HCEC 1CT (cell line): ENCODE results near the gene MSLN.

Source experiments
- DNase-seq: peaks from one replicate; pipeline ENCODE4 v3.0.0-alpha.2; 2017

The MSLN gene

DNA sequence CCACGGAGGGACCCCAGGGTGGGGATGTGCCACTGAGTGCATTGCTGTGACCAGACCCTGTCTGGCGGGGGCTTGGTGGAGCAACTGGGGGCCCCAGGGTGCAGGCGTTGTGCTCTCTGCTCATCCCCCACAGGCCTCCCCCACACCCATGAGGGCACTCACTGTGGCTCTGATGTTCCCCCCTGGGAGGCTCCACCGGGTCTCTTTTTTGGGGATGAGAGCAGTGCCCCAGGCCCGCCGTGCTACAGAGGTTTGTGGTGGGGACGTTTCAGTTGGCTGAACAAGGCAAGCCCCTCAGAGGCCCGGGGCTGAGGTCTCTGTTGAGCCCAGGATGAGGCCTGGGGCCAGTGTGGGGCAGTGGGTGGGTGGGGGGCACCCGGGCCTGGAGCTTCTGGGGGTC lies 36.8 kb upstream of the MSLN start:
- no peak for DNase-seq

DNA sequence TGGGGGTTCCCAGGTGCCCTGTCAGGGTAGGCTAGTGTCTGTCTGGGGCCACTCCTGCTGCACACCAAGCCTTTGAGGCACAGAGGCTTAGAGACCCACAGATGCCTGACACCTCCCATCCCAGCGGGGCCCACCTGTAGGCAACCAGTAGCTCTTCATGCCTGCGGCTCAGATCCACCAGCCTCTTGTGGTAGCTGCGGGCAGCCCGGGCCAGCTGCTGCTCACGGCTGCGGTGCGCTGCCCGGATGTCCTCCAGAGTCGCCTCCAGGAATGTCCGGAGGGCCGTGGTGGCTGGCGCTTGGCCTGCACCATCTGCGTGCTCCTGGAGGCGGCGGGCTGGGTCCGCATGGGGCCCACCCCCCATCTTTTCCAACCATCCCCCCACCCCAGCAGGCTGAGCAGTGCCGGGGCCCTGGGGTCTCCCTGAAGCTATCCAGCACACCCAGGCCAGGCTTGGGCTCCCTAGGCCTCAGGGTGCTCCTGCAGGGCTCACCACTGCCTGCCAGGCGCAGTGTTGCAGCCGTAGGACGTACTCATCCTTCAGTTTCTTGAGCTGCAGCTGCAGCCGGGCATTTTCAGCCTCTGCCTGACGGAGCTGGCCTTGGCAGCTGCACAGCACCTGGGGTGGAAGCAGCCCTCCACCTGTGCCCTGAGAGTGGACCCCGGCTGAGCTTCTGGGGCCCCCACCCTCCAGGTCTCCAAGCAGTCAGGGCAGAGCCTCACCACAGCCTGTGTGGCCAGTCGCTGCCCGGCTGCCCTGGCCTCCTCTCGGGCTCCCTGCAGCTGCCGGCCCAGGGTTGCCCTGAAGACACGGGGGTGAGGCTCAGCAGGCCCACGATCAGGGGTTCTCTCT lies 36.1 kb upstream of the MSLN start:
- no peak for DNase-seq

DNA sequence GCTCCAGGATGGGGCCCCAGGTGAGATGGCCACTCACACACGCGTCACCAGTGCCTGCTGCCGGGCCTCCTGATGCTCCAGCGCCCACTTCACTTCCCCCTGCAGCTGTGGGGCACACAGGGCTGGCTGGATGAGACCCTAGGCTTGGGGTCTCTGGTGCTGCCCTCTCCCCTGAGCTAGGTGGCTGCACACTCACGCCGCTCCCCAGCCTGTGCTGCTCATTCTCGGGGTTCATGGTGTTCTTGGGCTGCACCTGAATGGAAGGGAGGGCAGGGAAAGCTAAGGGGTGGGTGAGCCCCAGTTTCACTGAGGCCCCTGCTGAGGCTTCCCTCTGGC lies 35.5 kb upstream of the MSLN start:
- no peak for DNase-seq

DNA sequence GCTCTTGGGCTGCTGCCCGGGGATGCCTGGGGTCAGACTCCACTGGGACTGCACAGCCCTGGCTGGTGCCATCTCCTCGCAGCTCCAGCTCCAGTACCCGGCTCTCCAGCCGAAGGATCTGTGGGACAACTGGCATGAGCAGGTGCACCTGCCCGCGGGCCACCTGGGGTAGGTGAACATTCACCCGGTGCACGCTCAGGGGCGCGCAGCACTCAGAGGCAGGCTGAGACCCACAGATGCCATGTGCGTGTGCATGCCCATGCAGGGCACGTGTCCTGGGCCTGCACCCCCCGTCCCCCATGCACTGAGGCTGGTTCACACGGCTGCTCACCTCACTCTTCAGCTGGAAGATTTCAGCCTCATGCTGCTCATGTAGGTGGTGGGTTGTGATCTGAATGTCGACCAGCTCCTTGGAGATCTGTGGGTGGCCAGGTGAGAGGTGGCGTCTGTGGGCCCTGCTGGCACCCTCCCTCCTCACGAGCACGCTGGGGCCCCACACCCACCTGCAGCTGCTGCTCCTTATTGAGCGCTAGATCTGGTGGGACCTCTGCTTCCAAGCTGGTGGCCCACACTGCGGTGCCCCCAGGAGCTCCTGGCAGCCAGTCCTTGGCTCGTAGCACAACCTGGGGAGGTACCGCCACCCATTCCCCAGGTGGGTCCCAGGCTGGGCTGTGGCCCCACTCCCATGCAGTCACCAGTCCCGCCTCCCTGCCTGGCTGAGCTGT lies 34.9 kb upstream of the MSLN start:
- no peak for DNase-seq

DNA sequence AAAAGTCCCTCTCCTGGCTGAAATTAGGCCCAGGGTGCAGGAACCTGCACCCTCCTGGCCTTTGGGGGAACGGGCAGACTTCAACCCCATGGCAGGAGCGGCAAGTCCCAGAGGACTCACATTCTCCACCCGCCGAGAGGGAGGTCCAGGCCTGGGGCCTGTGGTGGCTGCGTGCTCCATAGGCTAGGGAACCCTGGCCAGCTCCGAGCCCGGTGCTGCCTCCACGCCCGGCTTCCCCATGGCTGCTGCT lies 34.4 kb upstream of the MSLN start:
- peak; percentile 21 for DNase-seq

DNA sequence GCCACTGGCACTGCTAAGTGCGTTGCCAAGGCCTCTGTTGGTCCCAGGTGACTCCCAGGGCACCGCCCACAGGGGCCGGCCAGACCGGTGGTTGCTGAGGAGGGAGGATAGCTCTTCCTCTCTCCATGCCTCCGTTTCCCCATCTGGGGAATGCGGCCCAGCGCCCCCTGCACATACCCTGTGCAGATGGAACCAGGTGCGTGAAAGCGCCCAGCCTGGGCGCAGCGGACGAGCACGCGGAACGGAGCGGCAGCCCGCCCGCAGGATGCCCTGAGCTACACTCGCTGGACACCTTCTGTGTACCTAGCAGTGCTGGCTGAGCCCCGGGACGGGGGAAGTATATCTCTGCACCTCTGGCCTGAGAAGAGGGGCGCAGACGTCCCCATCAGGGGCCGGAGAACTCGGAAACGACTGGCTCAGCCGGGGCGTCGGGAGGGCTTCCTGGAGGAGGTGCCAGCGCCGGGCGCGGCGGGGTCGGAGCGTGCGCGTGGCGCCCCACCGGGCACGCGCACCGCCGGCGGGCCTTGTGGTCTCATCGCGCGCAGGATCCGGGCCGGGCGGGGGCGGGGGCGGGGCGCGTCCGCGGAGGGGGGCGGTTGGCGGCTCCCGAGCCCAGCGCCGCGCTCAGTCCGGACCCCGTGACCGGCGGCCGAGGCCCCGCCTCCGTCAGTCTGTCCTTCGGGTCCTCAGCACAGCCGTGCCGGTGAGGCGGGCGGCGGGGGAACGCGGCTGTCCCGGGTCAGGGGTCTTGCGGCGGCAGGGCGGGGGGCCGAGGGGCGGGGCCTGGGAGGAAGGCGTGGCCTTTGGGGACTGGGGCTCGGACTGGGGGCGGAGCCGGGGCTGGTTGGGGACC lies 33.9 kb upstream of the MSLN start, which contains the start of the genes CCDC78 and HAGHL:
Gene CCDC78 (minus strand): TSS at position 6 of the 853 bp plus-strand sequence. CDS start 76 bp downstream, outside the sequence.
Gene HAGHL (plus strand): TSS at position 669 of the 853 bp plus-strand sequence. CDS start 404 bp downstream, outside the sequence.
- peak; percentile 45 for DNase-seq

DNA sequence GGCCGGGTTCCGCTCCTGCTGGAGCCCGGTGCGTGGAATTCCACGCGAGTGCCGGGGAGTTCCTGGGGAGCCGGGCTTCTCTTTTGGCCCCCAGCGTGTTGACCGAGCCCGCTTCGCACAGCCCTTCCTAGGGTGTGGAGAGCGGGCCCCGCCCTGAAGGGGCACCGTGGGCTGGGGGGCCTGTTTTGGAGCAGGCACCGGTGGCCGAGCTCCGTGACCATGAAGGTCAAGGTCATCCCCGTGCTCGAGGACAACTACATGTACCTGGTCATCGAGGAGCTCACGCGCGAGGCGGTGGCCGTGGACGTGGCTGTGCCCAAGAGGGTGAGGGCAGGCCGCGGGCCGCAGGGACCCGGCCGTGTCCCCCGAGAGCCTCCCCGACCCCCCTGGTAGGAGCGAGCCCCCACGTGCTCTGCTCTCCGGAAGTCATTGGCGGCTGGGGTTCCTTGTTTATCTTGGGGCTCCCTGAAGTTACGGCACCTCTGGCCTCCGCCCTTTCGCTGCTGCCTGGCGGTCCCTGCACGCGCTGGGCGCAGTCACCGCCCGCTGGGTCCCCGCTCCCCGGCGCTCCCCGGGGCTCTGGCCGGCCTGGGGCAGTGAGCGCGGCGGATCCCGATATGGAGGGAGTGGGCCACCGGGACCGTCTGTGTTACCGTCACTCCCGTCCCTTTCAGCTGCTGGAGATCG lies 33.1 kb upstream of the MSLN start:
- peak; percentile 42 for DNase-seq

DNA sequence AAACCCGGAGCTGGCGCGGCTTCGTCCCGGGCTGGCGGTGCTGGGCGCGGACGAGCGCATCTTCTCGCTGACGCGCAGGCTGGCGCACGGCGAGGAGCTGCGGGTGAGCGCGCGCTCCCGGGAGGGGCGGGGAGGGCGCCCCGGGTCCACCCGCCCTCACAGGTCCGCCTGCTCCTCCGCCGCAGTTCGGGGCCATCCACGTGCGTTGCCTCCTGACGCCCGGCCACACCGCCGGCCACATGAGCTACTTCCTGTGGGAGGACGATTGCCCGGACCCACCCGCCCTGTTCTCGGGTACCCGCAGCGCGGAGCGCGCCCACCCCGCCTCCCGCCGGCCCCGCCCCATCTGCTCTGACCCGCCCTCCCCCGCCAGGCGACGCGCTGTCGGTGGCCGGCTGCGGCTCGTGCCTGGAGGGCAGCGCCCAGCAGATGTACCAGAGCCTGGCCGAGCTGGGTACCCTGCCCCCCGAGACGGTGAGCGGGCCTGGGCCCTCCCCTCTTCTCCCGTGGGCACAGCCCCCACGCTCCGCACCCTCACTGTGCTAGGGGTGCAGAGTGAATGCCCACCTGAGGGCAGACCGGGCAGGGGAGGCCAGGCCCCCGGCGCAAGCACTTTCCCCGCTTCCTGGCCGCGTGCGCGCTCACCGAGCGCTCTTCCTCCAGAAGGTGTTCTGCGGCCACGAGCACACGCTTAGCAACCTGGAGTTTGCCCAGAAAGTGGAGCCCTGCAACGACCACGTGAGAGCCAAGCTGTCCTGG lies 32.2 kb upstream of the MSLN start:
- peak; percentile 86 for DNase-seq

DNA sequence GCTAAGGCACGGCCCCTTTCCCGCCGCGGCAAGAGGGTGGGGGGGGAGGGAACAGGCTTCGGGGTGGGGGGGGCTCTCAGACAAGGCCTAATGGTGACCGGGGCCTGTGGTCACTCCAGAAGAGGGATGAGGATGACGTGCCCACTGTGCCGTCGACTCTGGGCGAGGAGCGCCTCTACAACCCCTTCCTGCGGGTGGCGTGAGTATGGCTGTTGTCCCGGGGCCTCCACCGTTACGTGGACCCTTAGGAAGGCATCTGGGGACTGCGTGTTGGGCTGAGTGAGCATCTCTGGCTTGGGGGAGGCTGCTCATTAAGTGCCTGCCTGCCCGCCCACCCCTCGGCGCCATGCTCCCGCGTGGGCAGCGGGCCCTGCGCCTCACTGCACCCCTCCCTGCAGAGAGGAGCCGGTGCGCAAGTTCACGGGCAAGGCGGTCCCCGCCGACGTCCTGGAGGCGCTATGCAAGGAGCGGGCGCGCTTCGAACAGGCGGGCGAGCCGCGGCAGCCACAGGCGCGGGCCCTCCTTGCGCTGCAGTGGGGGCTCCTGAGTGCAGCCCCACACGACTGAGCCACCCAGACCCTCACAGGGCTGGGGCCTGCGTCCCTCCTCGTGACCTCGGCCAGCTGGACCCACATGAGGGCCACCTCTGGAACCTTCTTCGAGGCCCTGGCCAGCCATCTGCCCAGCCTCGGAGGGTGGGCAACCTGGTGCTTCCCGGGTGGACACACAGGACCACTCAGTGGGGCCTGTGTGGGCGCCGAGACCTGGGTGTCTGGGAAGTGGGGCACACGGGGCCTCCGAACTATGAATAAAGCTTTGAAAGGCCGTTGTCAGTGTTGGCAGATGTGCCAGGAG lies 31.4 kb upstream of the MSLN start:
- DNase-seq: no peak

DNA sequence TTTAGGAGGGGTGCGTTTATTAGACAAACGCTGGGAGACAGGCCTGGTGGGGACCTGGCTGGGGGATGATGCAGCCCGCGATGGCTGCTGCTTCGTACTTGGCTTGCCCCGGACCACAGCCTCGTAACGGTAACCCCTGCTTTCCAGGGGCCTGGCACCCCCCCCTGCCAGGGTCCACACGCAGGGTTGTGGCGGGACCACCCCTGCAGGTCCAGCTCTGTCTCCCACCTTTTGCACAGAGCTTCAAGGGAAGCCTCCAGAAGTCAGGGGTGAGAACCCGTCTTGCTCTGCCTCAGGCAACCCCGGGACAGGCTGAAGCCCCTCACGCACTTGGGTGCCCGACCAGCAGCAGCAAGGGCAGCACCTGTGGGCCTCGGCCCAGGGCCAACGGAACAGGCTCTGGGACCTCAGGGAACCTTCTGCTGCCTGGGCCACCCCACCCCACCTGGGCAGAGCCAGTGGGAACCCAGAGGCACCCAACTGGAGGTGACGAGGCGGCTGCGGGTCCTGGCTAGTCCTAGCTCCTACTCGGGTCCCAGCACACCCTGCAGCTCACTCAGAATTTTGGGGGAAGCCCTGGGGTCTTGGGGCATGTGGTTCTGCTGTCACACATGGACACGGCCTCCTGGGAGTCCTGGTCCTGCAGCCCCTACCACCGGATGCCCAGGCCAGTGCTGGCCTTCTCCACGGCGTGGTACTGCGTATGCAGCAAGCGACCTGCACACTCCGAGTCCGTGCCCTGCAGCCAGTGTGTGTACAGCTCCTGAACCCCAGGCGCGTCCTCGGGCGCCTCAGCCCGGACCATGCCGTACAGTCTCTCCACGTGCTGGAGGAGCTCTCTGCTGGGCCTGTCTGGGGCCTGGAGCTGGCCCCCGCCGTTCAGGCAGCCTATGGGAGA lies 30.5 kb upstream of the MSLN start:
- DNase-seq: no peak

DNA sequence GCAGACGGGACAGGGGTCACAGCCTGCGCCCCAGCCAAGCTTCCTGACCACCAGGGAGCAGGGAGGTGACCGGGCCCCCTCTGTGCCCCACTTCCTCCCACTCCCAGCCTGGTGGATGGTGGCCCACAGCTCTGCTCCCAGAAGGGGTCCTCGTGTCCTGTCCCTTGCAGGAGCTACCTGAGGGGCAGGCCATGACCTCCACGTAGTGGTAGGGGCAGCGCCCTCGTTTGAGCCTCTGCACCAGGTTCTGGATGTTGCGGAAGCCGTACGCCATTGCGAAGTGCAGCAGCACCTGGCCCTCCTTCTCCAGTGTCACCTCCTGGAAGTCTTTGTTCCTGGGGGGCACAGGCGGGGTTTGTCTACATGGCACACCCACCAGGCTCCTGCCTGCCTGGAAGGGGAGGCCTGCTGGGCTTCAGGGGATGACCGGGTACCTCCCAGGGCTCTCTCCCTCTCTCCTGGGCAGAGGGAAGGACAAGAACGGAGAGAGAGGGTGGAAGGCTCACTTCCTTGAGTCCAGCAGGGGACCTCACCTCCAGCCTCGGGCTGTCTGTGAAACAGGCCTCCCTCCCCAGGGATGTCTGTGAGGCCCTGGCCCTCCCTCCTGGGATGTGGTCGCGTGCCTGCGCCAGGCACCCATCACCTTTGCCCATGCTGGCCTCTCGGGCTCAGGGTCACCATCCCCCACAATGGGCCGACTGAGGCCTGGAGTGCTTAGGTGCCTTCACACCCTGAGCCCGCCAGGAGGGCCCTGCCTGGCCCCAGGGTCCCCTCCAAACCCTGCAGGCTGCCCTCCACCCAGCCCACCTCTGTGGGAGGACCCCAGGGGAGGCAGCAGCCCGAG lies 29.6 kb upstream of the MSLN start:
- no peak for DNase-seq

DNA sequence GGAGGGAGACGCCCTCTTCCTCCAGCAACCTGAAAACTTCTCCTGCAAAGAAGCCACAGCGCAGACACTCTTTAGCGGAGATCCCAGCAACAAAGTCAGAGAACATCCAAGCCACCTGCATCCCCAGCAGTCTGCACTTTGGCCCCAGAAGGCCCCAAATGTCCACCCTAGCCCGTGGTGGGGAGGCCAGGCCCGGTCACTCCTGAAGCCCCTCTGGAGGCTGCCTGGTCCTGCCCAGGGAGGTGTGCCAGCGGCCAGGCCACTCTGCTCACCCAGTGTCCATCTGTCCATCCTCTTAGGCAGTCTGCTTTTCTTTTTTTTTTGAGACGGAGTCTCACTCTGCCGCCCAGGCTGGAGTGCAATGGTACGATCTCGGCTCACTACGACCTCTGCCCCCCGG lies 28.2 kb upstream of the MSLN start:
- no peak for DNase-seq

DNA sequence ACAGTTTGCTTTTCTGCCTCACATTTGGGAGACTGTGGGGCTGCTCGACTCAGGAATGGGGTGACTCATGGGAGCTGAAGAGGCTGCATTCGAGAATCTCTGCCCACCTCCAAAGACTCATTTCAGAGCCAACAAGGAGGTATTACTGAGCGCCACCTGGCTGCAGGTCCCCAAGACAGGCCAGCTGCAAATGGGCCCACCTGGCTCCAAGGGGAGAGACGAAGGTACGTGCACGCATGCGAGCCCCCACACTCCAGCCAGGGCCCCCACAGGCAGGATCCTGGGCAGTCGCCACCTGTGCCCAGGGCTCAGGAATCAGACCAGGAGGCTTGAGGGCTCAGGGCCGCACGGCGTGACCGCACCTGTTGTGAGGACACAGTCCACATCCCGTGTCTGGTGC lies 27.6 kb upstream of the MSLN start:
- peak; percentile 20 for DNase-seq

DNA sequence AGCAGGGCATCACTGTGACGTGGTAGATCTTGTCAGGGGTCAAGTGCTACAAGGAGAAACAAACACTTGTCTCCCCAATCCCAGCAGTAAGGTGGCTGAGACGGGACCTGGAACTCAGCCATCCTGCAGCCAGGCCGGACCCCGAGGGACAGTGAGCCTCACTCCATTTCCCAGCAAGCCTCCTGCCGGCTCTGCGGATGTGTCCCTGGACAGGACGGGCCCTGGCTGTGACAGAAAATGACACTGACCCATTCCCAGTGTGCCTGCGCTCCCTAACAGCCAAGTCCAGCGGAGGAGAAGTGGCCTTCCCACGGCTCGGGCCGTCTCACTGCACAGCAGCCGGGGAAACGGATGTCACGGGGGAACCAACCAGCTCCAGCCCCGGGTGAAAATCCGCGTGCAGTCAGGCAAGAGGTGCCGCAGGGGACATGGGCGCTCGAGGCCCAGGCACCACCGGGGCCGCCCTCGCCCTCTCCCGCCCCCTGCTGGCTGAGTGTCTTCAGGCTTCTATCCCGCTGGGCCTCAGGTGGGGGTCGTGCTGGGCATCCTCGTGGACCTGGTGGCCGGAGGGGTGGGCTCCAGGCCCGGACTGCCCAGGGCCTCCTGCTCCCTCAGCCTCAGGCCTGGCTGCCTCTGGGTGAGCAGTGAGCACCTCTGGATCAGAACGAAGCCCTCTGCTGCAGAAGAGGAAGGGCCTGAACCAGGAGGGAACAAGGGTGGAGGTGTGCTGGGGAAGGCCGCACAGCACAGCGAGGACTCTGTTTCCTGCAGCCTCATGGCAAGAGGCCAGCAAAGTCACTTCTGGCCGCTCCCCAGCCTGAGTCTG lies 26.9 kb upstream of the MSLN start:
- DNase-seq: no peak

DNA sequence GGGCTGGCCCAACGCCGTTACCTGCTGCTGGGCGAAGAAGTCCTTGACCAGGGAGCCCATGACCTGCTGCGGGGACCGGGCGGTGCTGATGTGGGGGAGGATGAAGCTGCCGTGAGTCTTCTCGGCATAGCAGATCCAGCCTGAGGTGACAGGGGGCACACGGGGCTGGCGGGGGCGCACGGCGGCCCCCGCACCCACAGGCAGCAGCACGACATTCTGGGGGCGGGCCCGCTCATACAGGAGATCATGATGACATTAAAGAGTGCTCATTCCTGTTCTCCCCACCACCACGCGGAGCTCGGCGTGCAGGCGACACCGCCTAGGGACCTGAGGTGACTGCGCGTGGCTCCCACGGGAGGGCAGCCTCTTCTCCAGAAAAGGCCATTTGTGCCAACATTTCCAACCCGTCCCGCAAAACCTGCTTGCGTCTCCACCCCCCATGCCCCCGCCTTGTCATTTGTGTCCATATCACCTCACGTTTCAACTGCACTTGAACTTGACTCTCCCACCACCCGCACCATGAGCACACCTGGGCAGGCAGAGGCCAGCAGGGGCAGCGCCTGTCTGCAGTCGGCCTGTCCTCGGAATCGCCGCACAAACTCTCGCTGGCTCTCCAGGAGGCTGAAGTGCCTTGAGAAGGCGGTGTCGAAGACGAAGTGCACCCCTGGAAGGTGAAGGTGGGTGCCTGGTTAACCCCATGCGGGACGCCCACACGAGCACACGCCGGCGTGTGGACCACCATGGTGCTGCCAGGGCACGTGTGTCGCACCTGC lies 26.1 kb upstream of the MSLN start:
- no peak for DNase-seq

DNA sequence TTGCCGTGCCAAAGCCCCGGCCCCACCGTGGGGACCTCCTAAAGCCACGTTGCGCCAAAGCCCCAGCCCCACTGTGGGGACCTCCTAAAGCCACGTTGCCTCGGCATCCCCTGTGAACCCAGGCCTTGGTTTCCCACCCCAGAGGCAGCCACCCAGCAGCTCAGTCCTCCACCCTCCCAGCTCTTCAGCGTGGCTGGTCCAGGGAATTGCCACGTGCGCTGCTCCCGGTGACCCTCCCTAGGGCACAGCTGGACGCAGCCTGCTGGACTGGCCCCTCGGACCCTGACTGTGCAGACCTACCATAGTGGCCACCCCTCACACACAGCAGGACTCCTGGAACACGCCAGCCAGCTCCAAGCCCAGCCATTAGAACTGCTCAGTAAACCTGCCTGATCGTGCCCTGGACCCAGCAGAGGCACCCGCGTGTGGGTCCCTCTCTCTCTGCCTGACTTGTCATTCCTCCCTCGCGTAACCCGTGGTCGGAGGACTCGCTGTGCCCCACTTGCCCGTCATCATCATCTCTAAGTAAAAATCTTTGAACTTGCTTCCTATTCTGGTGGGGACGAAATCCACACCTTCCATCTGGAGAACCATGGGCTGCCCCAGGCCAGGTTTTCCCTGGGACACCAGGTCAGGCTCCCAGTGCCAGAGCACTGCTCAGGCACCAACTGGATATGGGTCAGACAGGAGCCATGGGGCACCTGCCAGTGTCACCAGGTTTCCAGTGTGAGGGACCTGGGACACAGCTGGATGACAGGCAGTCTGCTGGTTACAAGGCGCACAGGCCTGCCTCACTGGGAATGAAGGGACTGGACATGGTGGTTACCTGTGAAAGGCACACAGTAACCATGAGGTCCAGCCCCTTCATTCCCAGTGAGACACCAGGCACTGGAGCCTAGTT lies 25.3 kb upstream of the MSLN start:
- no peak for DNase-seq
